Heart left ventricle (tissue), 13 donors: ENCODE results near the gene MRPS5.

Source experiments
- POLR2A ChIP-seq, 2 donors: fragments of 450-650 bp; IDR thresholded peaks; one replicate each; pipeline ENCODE4 v1.6.1; 2017; ENCODE audit warnings: antibody characterized with exemption in 2 of 2, mild to moderate bottlenecking in 2 of 2, moderate library complexity in 2 of 2
- TF ChIP-seq, protein P1 (sequence below), 12 donors: fragments of 200-600 bp; sonication (generic) in 4 of 12; IDR thresholded peaks; one replicate each; pipeline versions ENCODE4 v1.5.0 to v1.8.0; 2018 to 2022; ENCODE audit warnings: antibody characterized with exemption in 12 of 12, mild to moderate bottlenecking in 5 of 12
- donor health status: ischemic (EF 13 %, LVEDD 7.1; RV severe dilation, severe dysfunction).
- donor health status: DM: no; HTN: yes; CAD: no.
- donor health status: DM: no; HTN: no; CAD: no.
- donor health status: ischemic (EF 25% LVEDD 6.9; RV normal size, moderate dysfunction).
- donor health status: ischemic (EF 25% LVEDD 5.7; RV mildly dilated, moderate dysfunction).
- donor health status: ischemic (EF 35%, LVEDD 5.7; RV mildly dilated, moderate dysfunction).
- donor health status: nonischemic (EF 11% LVEDD 7.7; RV severe dilation, severe dysfunction).
- donor health status: DM: yes; HTN: yes; CAD: no.
- donor health status: PGD.
- donor health status: ischemic (EF 29% LVEDD 5.4; RV normal size, mild dysfunction).
- donor health status: nonischemic (EF 23%, LVEDD 6.1; RV moderate dilation, normal function).

GRCh38 chr2:95122197-95122551 is 566 bp upstream of the MRPS5 start:
- TF ChIP-seq, protein P1, sequence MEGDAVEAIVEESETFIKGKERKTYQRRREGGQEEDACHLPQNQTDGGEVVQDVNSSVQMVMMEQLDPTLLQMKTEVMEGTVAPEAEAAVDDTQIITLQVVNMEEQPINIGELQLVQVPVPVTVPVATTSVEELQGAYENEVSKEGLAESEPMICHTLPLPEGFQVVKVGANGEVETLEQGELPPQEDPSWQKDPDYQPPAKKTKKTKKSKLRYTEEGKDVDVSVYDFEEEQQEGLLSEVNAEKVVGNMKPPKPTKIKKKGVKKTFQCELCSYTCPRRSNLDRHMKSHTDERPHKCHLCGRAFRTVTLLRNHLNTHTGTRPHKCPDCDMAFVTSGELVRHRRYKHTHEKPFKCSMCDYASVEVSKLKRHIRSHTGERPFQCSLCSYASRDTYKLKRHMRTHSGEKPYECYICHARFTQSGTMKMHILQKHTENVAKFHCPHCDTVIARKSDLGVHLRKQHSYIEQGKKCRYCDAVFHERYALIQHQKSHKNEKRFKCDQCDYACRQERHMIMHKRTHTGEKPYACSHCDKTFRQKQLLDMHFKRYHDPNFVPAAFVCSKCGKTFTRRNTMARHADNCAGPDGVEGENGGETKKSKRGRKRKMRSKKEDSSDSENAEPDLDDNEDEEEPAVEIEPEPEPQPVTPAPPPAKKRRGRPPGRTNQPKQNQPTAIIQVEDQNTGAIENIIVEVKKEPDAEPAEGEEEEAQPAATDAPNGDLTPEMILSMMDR (IDR thresholded peaks at IDR 0.05) = no peak
- TF ChIP-seq POLR2A (IDR thresholded peaks at IDR 0.05) = no peak
